GM18520 (cell line): ENCODE measurements around the gene SPDYE2.
"Not testable (repeated sequence)": the region's sequence is repeated elsewhere in the genome, so short reads cannot be mapped to it uniquely, and the experiment has no call there.

Experiments used
- ATAC-seq: cut with Tn5 transposase; IDR thresholded peaks from one replicate; pipeline ENCODE4 v1.9.1; 2021; ENCODE audit not compliant: unreplicated experiment

SPDYE2 gene, protein sequence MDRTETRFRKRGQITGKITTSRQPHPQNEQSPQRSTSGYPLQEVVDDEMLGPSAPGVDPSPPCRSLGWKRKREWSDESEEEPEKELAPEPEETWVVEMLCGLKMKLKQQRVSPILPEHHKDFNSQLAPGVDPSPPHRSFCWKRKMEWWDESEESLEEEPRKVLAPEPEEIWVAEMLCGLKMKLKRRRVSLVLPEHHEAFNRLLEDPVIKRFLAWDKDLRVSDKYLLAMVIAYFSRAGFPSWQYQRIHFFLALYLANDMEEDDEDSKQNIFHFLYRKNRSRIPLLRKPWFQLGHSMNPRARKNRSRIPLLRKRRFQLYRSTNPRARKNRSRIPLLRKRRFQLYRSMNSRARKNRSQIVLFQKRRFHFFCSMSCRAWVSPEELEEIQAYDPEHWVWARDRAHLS

DNA sequence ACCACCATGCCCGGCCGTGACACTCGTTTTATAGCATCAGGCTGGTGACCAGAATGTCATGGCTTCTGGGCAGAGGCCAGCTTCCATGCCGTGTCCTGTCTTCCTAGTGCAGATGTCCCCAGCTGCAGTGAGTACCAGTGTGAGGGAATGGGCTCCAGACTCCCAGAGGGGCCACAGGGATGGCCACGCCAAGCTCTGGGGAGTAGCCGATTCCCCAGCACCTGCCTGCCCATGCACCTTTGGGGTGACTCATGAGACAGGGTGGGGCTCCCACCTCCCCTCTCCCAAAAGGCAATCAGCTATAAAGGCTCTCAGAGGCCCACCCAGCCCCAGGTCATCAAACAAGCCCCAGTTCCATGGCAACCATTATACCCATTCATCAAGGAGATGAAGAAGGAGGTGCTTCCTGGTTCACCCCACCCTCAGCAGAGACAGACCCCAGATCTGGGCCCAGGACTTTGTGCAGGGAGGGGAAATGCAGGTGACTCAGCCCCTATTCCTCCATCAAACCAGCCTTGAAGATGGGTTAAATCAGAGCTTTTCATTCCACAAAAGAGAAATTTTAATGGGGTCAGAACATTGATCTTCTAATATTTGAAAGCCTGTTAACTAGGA is at the start of gene SPDYE2:
TSS of gene SPDYE2 (plus strand) at position 419 of the 615 bp plus-strand sequence. CDS start 2,030 bp downstream, outside the sequence.
- not testable (repeated sequence) for ATAC-seq

DNA sequence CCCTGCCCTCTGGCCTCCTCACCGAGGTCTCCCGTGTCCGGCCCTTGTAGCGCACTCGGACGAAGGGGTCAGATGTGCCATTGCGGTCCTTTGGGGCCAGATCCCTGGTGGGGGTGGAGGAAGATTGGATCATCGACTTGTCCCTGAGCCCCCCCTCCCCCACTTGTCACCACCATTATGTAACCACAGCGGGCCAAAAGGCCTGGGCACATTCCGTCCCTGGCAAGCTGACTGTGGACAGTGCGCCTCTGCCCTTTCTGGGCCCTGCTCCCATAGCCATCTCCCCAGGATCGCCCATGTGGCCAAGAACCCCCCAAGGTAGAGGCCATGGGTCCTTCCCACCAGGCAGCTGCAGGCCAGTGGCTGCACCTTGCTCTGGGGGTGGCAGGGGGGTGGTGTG is 47.9 kb upstream of the SPDYE2 start:
- not testable (repeated sequence) for ATAC-seq

DNA sequence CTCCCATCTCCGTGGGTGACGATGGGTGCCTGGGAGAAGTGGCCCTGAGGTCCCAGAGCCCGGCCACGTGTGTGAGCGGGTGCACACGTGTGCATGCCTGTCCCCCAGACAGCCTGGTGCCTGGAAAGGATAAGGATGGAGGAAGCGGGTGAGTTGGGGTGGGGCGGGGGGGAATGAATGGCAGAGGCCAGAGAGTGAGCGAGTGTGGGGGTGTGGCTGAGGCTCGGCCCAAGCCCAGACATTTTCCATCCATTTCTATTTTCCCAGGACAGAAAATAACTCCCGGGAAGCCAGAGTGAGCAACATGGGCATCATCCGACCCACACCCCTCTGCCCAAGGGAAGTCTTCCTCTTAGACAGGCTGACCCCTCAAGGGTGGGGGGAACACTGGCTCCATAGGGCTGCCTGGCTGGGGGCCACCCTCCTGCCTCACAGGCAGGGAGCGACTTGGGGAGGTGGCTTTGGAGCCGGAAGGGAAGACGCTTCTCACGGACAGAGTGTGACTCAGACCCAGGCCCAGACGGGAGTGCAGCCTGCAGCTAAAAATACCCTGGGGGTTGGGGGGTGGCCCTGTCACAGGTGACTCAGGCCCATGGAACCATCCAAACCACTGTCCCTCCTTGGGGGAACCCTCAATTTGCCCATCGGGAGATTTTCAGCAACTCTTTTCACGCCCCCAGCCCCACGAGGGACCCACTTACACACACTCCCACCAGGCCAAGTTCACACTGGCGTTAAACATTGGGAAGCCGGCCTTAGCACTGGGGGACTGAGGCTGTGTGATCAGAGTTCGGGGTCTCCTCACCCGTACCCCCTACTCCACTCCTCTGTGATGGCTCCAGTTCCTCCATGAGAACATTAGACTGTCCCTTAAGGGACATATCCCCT is 45.5 kb upstream of the SPDYE2 start:
- not testable (repeated sequence) for ATAC-seq

DNA sequence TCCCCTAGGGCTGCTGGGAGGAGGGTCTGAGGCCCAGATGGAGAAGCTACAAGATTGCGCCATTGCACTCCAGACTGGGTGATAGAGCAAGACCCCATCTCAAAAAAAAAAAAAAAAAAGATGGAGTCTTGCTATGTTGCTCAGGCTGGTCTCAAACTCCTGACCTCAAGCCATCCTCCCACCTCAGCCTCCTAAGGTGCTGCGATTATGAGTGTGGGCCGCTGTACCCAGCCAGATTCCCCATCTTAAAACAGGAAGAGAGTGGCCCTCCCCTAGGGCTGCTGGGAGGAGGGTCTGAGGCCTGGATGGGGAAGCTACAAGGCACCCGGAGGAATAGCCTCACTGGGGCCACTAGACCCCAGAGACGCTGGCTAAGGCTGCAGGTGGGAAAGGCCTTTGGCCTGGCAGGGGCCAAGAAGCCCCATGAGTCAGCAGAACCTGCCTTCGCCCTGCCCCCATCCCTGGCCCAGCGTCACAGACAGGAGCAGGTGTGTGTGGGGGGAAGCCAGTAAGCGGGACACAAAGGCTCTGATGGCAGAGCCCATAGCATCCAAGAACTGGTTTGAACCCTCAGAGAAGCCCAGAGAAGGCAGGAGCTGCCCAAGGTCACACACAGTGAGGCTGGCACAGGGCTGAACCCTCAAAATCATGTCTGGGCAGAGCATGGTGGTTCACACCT is 43.5 kb upstream of the SPDYE2 start:
- ATAC-seq, result not testable (repeated sequence)

DNA sequence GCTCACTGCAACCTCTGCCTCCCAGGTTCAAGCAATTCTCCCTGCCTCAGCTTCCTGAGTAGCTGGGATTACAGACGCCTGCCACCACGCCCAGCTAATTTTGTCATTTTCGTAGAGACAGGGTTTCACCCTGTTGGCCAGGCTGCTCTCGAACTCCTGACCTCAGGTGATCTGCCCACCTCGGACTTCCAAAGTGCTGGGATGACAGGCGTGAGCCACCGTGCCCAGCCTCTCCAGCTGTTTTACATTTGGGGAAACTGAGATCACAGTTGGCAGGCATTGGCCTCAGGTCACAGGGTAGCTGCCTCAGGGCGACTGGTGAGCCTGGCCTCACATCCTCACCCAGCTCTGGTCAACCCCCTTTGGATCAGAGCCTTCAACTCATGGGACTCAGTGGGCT is 40.5 kb upstream of the SPDYE2 start:
- not testable (repeated sequence) for ATAC-seq

DNA sequence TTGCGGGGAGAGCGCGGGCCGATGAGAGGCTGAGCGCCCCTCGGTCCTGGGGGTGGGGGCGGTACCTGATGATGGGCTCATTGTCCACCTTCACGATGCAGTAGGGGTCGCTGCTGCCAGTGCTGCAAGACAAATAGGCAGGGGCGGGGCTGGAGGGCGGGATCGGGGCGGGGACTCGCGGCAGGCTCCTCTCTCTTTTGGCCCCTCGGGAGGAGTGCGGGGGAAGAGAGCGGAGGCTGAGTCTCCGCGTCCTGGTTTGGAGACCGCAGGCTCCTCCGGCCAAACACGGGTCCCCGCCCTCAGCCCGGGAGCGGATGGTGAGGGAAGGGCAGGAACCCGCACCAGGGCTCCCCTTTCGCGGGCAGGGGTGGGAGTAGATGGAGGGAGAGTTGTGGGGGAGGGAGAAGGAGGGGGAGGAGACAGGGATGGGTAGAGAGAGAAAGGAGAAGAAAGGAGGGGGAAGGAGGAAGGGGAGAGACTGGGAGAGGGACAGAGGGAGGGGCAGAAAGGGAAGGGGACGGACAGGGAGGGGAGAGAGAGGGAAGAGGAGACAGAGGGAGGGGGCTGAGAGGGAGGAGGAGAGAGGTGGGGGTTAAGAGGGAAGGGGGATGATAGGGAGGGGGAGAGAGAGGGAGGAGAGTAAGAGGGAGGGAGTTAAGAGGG is 39.0 kb upstream of the SPDYE2 start:
- ATAC-seq, result not testable (repeated sequence)

DNA sequence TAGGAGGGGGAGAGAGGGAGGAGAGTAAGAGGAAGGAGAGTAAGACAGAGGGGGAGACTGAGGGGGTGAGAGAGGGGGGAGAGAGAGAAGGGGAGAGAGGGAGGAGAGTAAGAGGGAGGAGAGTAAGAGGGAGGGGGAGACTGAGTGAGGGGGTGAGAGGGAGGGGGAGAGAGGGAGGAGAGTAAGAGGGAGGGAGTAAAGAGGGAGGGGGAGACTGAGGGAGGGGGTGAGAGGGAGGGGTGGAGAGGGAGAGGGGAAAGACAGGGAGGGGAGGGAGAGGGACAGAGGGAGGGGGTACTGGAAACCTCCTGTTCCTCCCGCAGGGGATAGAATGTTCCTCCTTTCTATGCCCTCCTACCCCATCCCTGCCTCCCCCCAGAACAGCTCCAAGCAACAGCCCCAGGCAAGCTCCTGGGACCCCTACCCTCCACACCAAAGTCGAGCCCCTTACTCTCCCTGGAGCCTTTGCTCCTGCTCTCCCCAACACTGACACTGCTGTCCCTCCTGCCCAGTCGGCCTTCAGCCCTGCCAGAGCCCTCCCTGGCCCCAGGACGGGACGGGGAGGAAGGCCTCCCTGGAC is 38.3 kb upstream of the SPDYE2 start:
- not testable (repeated sequence) for ATAC-seq

DNA sequence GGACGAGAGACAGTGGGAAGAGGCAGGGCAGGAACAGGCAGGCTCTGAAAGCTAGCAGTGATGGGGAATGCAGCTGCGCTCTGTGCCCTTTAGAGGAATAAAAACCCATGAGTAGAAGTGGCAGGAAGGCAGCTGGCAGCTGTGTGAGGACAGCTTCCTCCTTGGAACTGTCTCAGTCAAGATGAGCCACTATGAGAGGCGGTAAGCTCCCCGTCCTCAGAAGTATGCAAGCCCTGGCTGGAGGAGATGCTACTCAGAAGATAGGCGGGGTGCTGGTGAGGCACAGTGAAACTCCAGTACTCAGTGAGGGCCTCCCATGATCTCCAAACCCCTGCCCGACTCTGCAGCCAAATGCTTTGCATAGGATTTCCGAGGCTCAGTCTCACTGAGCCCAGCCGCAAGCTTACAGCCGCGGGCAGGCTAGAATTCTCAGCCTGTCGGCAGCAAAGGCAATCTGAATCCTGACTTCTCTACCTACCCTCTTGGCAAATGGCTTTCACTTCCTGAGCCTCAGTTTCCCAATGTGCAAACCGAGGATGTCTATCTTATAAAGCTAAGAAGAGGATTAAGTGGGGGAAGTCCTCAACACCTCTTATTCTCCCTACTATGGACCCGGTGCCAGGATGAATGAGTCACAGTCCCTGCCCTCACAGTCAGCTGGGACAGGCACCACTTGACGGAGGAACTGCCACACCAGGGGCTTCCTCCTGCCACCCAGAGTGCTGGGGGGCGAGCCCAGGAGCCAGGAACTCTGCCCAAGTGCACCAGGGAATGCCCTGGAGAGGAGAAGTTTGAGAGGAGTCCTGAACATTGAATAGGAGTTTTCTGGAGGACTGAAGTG is 35.9 kb upstream of the SPDYE2 start:
- peak; percentile 61 for ATAC-seq

DNA sequence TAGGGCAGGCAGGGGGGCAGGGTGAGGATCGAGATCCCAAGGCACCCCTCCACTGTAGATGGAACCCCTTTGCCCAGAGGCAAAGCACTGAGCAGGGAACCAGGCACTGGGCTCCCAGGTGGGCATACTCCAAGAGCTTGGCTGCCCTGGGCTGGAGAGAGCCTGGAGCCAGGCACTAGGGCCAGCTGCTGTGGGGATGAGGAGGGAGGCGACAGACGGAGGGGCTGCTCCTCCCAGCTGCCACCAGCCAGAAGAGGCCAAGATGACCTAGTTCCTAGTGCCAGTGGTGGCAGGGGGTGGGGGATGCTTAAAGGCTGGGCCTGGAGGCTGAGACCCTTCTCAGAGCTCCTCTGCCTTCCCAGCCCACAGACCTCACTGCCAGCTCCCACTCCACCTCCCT is 35.1 kb upstream of the SPDYE2 start:
- ATAC-seq, result not testable (repeated sequence)

DNA sequence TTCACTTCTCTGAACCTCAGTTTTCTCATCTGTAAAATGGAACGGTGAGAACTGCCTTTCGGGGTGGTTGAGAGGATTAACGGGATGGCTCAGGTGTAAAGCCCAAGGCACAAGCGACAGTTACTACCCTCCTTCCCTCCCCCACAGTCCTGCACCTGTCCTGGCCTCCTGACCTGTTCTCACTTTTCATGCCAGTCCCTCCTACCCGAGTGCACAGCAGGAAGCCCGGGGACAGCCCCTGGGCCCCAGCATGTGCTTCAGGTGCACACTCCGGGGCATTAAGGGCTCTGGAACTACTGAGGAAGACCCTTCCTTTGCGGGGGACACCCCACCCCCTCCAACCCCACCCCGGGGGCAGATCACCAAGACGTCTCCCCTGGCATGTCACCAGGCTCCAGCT is 34.1 kb upstream of the SPDYE2 start:
- ATAC-seq, result not testable (repeated sequence)

DNA sequence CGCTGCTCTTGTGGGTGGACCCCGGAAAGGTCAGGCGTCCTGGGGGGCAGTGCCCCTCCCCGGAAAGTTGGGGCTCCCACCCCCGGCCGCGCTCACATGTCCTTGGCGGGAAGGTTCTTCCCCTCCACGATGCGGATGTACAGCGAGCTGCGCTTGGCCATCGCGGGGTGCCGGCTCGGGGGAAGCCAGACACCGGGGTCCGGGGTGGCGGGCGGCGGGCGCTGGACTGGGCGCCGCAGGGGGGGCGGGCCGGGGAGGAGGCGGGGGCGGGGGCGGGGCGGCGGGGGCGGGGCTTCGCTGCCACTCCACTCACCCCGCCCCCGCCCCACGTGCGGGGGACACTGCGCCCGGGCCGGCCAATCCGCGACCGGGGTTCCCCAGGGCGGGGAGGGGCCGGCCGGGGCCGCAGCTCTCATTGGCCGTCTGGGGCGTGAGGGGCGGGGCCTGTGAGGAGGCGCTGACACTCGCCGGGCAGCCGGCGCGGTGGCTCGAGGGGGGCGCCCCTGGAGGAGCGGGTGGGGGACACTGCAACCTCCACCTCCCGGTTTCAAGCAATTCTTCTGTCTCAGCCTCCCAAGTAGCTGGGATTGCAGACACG is 33.4 kb upstream of the SPDYE2 start, which contains the start of gene RASA4B:
TSS of gene RASA4B (minus strand) at position 228 of the 598 bp plus-strand sequence. CDS start at position 161, 67 bp downstream.
- ATAC-seq, result peak; percentile 43

DNA sequence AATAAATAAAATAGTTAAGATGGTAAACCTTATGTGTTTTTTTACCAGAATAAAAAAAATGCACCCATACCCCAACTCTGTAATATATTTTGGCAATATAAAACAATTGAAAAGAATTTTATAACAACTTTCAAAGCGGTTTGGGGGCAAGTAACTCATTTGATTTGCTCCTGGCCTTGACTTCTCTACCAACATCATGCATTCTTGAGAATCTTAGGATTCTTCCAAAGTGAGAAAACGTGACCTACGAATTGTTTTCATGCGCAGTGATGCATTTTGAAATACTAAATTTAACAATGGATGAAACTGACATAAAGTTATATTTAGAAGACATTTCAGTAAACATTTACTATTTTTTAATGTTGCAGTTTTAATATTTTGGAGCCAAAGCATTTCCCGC is 30.2 kb upstream of the SPDYE2 start:
- not testable (repeated sequence) for ATAC-seq

DNA sequence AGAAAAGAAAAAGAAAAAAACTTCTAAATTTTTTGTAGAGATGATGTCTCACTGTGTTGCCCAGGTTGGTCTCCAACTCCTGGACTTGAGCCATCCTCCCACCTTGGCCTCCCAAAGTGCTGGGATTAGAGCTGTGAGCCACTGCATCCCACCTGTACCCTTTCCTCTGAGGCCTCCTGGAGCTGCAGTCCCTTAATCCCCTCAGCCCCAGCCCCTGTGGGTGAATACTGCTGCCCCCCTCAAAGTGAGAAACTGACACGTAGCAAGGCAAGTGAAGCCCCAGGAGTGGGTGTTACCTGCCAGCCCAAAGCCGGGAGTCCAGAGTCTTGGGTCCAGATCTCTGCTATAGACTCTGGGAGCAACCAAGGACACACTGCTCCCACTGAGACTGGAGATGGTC is 26.2 kb upstream of the SPDYE2 start:
- ATAC-seq, result not testable (repeated sequence)

DNA sequence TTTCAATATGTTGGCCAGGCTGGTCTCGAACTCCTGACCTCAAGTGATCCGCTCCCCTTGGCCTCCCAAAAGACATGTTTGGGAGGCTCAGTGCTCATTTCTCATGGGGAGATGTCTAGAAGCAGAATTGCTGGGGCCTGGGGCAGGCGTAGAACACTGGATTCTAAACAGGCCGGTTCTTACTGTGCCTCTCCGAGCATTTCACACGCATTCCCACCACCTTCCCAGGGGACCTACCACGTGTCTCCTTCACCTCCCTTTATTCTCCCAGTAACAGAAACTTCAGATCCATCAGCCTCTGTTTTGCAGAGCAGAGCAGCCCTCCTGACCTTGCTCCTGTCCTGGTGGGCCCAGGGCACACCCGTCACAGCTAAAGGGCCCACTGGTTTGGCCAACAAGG is 23.8 kb upstream of the SPDYE2 start:
- not testable (repeated sequence) for ATAC-seq

DNA sequence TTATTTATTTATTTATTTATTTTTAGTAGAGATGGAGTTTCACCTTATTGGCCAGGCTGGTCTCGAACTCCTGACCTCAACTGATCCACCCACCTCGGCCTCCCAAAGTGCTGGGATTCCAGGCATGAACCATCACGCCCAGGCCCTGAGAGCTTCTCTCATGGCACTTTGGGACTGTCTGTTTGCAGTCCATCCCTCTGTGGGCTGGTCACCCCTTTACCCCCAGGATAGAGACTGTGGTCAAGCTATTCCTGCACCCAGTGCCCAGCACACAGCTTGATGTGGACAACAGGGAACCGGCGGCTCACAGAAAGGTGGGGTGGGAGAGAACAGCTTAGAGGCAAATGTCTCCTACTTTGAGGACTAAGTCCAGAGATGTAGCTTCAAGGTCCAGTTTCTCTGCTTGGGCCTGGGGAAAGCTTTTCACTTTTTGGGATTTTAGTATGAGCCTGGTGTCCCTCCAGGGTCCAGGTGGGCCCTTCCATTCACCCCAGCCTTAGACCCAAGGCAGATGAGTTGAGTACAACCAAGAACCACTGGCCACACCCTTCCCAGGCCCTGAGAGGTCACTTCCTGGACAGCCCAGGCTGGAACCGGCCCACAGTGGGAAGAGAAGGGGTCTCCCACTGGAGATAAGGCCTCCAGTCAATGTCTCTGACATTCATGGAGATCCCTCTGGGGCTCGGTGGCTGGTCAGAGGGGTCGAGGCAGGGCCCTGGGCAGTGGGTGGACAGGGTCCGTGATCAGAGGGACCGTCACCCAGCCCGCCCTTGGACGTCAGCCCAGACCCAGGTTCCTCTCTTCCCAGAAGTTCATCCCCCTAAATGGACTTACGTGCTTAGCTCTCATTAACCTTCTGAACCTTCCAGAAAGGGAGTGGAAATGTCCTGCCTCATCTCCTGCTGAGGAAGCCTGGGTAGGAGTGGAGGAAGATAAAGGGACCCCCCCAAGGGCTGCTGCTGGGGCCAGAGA is 22.9 kb upstream of the SPDYE2 start:
- ATAC-seq, result not testable (repeated sequence)

DNA sequence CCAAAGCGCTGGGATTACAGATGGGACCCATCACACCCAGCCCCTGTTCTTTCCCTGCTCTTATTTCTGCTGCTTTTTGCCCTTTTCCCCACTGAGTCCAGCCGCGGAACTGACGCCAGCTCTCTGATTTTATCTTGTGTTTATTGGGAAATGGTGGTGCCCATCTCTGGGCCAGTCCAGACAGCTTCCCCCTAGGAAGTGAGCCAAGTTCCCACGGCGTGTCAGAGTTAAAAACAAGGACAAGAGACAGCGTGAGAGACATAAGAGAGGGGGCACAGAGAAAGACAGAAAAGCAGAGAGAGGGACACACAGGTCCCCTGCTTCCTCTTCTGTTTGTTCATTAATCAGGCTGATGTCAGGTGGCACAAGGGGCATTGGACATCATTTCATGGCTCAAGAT is 19.4 kb upstream of the SPDYE2 start:
- ATAC-seq, result not testable (repeated sequence)

DNA sequence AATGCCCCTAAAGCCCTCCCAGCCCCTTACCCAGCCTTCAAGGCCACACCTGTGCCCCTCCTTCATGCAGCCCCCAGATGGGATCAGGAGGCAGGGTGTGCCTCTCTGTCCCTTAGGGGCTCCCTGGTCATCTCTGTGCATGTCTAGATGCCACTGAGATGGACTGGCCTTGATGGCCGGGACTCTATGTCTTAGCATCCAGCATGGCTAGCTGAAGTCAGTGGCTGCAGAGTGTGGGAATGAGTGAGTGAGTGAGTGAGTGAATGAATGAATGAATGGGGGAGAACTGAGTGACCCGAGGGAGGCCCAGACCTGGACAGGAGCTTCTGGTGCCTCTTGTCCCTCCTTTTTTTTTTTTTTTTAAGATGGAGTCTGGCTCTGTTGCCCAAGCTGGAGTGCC is 18.9 kb upstream of the SPDYE2 start:
- not testable (repeated sequence) for ATAC-seq
